Stomach smooth muscle (tissue), 2 donors: Measurements from ENCODE around the gene MAEL.
A peak's percentile ranks its signal among the peaks of the same experiment; 100 is the strongest.

Experiments
- H3K27ac ChIP-seq: one replicate; pipeline ENCODE4 v1.7.0; 2013; ENCODE audit warnings: mild to moderate bottlenecking, low read length, inconsistent platforms
- H3K27me3 ChIP-seq, 2 donors: one replicate each; pipeline ENCODE4 v1.7.0; 2013; ENCODE audit warnings: low read length in 2 of 2; ENCODE audit not compliant: insufficient read depth in 2 of 2, control insufficient read depth in 1 of 2
- H3K36me3 ChIP-seq, 2 donors: one replicate each; pipeline ENCODE4 v1.7.0; 2013; ENCODE audit warnings: low read length in 2 of 2; ENCODE audit not compliant: control insufficient read depth in 2 of 2, insufficient read depth in 2 of 2
- H3K4me1 ChIP-seq: one replicate; pipeline ENCODE4 v1.7.0; 2013; ENCODE audit warnings: low read length; ENCODE audit not compliant: control insufficient read depth, insufficient read depth
- H3K4me3 ChIP-seq, 2 donors: one replicate each; pipeline ENCODE4 v1.7.0; 2013; ENCODE audit warnings: low read length in 2 of 2
- H3K9ac ChIP-seq, 2 donors: one replicate each; pipeline ENCODE4 v1.7.0; 2013; ENCODE audit warnings: low read length in 2 of 2, mild to moderate bottlenecking in 1 of 2
- H3K9me3 ChIP-seq, 2 donors: one replicate each; pipeline ENCODE4 v1.7.0; 2013; ENCODE audit warnings: low read length in 2 of 2; ENCODE audit not compliant: control insufficient read depth in 2 of 2
- donor health status: healthy.
- donor health status: Pancreatic carcinoma.

MAEL gene

GRCh38 chr1:166988974-166989515 is at the start of gene MAEL:
Gene MAEL, plus strand, starts transcription at chr1:166989280. Its CDS starts 73 bp downstream, at chr1:166989353.
- Histone ChIP-seq H3K9me3 (no peaks in the 10 kb centered on the region), H3K4me1 (no peaks in the 10 kb centered on the region), H3K27me3 (no peaks in the 10 kb centered on the region), H3K36me3 (no peaks in the 10 kb centered on the region), H3K9ac (no peak within 1 kb of the TSS), H3K4me3 (no peak within 1 kb of the TSS), H3K27ac (no peak within 1 kb of the TSS)

GRCh38 chr1:166939741-166940375 is 49.2 kb upstream of the MAEL start:
- Histone ChIP-seq H3K27me3 (no peaks in the 10 kb centered on the region), H3K4me1 (no peaks in the 10 kb centered on the region), H3K36me3 (no peaks in the 10 kb centered on the region)

GRCh38 chr1:166944186-166944967 is 44.7 kb upstream of the MAEL start:
- H3K9ac ChIP-seq = no peak overlapping the region

More at GRCh38 chr1:166939741-166940375, 49.2 kb upstream of the MAEL start:
- Histone ChIP-seq H3K4me3 (no peak overlapping the region), H3K9me3 (no peaks in the 10 kb centered on the region), H3K9ac (no peak overlapping the region), H3K27ac (no peak overlapping the region)

GRCh38 chr1:166947398-166948043 is 41.6 kb upstream of the MAEL start:
- H3K27ac ChIP-seq = no peak overlapping the region
- H3K9ac ChIP-seq = peak overlapping the region in 1 of 2 donors; percentile 3
- H3K36me3 ChIP-seq = no peaks in the 10 kb centered on the region
- no peaks in the 10 kb centered on the region for H3K27me3 ChIP-seq
- H3K9me3 ChIP-seq = no peaks in the 10 kb centered on the region
- H3K4me3 ChIP-seq = peak overlapping the region; percentile 40 to 71
- H3K4me1 ChIP-seq = peaks cover 16% of the 10 kb centered on the region

More at GRCh38 chr1:166944186-166944967, 44.7 kb upstream of the MAEL start:
- no peaks in the 10 kb centered on the region for H3K36me3 ChIP-seq
- H3K9me3 ChIP-seq = no peaks in the 10 kb centered on the region
- H3K4me3 ChIP-seq = no peak overlapping the region
- no peaks in the 10 kb centered on the region for H3K27me3 ChIP-seq
- no peak overlapping the region for H3K27ac ChIP-seq
- peaks cover 12% of the 10 kb centered on the region for H3K4me1 ChIP-seq

- Histone ChIP-seq H3K4me1 (peaks cover 16% of the 10 kb centered on the region), H3K27ac (no peak overlapping the region), H3K9ac (no peak overlapping the region), H3K36me3 (no peaks in the 10 kb centered on the region), H3K9me3 (no peaks in the 10 kb centered on the region), H3K27me3 (no peaks in the 10 kb centered on the region), H3K4me3 (no peak overlapping the region)
Observed at GRCh38 chr1:166948856-166949350, 40.2 kb upstream of the MAEL start.

- no peaks in the 10 kb centered on the region for H3K9me3 ChIP-seq
- no peak overlapping the region for H3K4me3 ChIP-seq
- H3K27ac ChIP-seq = no peak overlapping the region
- no peak overlapping the region for H3K9ac ChIP-seq
- H3K36me3 ChIP-seq = no peaks in the 10 kb centered on the region
- no peaks in the 10 kb centered on the region for H3K27me3 ChIP-seq
- H3K4me1 ChIP-seq = peaks cover 16% of the 10 kb centered on the region
Observed at GRCh38 chr1:166950156-166950555, 38.9 kb upstream of the MAEL start.

GRCh38 chr1:166951050-166951449 is 38.0 kb upstream of the MAEL start:
- Histone ChIP-seq H3K9ac (no peak overlapping the region), H3K27me3 (no peaks in the 10 kb centered on the region), H3K4me1 (peaks cover 16% of the 10 kb centered on the region), H3K4me3 (no peak overlapping the region), H3K9me3 (no peaks in the 10 kb centered on the region), H3K36me3 (no peaks in the 10 kb centered on the region), H3K27ac (peak overlapping the region; percentile 13)

- Histone ChIP-seq H3K4me1 (peaks cover 14% of the 10 kb centered on the region), H3K27ac (peak overlapping the region; percentile 12), H3K27me3 (no peaks in the 10 kb centered on the region), H3K9me3 (no peaks in the 10 kb centered on the region), H3K9ac (no peak overlapping the region), H3K36me3 (no peaks in the 10 kb centered on the region), H3K4me3 (peak overlapping the region in 1 of 2 donors; percentile 4)
Observed at GRCh38 chr1:166952002-166952746, 36.9 kb upstream of the MAEL start.

GRCh38 chr1:166953491-166953890 is 35.6 kb upstream of the MAEL start:
- H3K9ac ChIP-seq = no peak overlapping the region
- H3K27me3 ChIP-seq = no peaks in the 10 kb centered on the region
- H3K4me1 ChIP-seq = peaks cover 4% of the 10 kb centered on the region
- H3K36me3 ChIP-seq = peaks cover 0 to 3% of the 10 kb centered on the region in 2 donors
- H3K4me3 ChIP-seq = no peak overlapping the region
- H3K27ac ChIP-seq = no peak overlapping the region
- H3K9me3 ChIP-seq = no peaks in the 10 kb centered on the region
